GM19099 (cell line): ENCODE measurements around the gene STAB1.

Source experiments
- POLR2A ChIP-seq: IDR thresholded peaks from 3 replicates; pipeline ENCODE4 v1.6.1; 2011; ENCODE audit warnings: low read depth; ENCODE audit not compliant: insufficient read length; ENCODE audit errors: extremely low read depth

The STAB1 gene

DNA sequence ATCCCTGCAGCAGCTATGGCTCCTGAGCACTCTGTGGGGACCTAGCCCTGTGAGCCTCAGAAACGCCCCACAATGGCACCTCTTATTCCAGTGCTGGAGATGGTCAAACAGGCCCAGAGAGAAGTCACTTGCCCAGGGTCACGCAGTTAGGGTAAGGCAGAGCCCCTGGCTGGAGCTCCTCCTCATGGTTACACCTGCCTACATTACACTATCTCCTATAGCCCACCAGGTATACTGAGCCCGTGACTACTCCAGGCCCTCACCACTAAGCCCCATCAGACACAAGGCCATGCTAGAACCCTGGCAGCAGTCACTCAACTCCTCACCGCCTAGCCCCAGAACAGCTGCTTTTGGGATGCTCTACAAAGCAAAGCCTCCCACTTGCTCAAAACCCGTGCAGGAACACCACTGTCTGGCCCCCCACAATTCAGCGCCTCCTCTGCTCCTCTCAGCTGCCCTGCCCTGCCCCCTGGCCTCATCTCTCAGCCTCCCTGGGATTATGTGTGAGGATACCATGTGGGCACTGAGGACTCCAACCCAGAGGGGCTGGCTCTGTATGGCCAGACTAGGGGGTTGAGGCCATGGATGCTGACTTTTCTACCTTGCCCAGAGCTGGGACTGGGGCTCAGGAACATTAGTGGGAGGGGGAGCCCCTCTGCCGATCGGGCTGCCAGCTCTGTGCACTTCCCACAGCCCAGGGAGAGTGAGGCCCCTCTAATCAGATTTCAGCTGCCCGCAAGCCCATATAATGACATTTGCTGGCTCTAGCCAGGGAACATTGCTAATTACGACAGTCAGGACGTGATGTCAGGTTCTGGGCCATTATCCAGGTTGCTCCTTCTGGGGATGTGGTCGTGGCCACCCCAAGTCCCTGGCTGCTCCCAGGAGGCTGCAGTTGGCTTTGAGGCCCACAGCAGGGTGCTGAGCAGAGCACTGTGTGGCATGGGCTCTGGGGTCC, 34.5 kb downstream of the STAB1 start:
- no peak for TF ChIP-seq POLR2A

DNA sequence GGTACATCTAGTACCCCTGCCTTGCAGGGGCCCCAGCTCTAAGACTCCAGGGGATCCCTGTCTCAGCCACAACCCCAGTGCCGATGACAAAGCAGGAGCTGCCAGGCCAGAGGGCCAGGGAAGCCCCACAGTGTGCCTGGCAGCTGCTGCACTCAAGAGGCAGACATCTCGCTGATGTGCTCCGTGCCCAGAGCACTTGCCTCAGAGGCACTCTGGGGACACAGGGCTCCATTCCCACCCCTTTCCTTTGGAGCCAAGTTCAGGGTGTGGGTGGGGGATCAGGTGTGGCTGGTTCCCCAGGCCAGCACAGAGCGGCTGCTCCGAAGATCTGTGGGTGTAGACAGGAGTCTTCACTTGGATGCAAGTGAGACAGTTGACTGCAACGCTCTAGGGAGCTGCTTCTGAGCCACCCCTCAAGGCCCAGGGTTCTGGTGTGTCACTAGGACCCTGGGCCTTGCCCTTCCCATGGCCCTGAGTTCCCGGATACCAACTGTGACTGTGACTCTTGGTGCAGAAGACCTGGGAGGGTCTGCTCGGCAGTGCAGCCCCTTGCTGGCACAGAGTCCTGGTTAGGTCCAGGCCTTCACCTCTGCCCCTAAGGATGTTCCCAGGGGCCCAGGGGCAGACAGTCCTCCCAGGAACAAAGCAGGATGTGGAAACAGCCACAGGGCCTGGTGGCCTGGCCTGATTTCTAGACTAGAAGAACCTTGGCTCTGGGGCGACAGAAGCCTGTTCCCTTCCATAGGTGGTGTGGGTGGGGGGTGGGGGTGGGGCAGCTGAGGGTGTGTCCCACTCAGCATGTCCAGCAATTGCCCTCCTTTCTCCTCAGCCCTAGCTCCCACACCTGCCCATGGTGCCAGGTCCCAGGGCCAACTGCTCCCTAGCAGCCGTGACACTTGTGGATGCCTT, 36.0 kb downstream of the STAB1 start:
- TF ChIP-seq POLR2A = no peak

DNA sequence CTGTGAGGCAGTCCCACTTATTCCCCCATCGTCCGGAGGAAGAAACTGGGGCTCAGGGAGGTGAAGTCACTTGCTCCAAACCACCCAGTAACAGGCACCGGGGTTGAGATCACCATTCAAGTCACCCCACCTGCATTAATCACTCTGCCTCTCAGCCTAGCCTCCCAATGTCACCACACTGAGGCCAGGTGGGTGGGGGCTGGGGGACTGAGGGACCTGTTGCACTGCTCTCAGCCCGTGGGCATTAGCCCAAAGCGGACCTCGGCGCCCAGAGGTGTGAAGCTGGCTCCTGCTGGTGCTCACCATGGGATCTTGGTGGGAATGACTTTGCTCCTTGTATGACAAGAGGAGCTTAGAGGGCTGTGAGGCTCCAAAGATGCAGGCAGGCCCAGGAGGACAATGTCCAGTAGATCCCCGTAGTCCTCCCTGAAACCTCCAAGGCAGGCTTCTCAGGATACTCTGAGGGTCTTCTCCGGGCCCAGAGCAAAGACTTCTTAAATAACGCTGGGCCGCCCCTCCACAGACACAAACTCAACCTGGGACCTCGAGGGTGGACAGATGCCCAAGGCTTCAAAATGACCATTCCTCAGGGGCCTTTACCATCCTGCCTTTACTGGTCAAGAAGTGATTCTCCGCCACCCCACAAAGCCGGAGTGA, 36.9 kb downstream of the STAB1 start:
- no peak for TF ChIP-seq POLR2A

DNA sequence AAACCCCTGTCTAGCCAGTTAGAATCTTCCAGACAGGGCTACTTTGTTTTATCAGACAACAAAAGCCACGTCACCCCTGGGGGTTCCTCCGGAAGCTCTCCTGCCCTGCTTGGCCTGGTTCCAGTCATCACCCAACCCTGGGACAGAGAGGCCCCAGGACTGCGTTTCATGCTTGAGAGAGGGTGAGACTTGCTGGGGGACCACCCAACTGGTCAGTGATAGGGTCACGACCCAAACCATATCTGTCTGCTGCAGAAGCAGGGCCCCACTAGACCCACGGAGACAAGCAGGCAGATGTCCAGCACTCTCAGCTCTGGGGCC, 37.3 kb downstream of the STAB1 start:
- no peak for TF ChIP-seq POLR2A

DNA sequence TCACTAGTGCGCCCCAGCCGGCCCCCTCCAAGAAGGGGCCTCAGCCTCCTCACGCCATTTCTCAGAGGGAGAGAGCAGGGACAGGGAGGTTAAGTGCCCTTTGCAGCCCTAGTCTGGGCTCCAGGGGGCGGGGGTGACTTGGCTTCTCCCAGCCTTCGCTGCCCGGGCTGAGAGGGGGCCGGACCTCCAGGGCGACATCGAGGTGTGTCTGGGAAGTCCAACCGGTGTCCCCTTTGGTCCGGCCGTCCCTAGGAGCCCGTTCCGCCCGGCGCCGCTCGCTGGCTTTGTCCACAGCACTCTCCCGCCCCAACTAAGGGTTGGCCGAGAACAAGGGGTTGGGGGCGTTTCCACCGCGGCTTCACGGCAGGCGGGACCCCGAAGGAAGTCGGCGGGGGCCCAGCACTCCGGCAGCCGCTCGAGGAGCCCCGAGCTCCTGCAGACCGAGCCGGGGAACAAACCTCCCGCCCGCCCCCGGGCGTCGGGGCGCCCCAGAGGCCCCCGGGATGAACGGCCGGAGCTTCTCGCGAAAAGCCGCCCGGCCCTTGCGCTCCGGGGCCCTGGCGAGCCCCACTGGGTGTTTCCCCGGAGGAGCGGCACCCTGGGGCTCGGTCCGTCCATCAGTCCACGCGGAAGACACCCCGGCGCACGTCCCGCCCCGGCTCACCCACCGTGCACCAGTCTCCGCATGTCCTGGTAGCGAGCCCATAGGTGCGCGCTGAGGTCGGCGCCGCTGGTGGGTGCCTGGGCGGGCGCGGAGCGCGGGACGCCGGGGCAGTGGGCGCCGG, 37.9 kb downstream of the STAB1 start:
- no peak for TF ChIP-seq POLR2A

DNA sequence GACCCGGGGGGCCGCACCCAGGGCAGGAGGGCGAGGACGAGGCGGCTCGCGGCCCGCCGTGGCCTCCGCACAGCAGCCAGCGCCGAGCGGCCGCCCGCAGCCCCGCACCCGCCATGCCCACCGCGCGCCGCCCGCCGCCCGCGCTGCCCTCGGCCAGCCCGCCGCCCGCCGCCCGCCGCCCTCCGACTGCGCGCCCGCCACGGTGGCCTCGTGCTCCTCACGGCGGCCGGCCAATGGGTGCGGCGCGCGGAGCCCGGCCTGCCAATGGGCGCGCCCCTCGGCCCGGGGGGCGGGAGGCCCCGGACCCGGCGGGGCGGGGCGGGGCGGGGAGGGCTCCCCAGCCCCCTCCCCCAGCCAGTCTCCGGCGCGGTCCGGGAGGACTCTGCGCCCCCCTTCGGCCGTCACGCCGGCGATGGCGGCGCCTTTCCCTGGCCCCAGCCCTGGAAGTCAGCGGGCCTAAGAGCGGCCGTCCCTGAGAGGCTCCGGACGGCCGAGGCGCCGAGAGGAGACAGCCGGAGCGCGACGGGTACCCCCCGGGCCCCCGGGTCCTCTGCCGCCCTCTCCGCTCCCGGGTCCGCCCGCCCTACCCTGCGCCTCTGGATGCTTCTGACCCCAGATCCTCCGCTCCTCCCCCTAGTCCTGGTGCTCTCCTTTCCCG, 38.6 kb downstream of the STAB1 start, which contains the start of gene NT5DC2:
Gene NT5DC2 (minus strand): TSS at position 235 of the 658 bp plus-strand sequence. CDS start 120 bp downstream, at position 115.
- TF ChIP-seq POLR2A = peak; percentile 37

DNA sequence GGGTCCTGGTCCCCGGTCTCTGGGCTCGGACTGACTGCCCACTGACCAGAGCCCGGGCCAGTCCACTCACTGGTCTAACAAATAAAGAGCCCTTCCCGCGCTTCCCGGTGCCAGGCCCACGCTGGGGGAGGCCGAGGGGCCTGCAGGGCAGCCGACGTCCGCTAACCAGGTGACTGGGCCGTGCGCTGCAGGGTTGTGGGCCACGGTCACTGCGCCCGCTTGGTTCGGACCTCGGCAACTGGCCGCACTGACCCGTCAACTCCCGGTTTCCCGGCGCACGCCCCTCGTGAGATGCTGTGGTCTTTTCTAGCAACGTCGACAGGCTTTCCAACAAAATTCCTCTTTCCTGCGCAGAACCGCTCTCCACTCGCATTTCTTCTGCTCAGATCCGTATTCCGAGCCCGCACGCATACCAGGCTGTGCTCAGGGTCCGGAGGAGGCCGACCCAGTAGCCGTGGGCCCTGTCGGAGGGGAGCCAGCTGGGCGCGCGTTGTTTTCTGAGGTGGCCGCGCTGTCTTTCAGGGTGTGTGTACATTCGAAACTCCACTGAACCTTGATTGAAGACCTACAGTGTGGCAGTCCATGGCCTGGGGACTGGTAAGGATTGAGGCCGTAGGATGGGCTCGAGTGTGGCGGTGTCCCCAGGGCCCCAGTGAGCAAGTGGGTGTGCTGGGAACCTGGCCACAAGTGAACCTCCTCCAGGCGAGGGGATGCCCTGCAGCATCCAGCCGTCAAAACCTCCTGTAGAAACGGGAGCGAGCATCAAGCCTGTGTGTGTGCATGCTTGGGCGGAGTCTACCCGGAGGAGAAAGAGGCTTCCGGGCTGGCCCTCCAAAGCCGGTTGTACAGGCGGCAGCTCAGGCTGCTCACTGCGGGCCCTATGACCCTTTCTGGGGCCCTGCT, 39.4 kb downstream of the STAB1 start:
- TF ChIP-seq POLR2A = no peak

DNA sequence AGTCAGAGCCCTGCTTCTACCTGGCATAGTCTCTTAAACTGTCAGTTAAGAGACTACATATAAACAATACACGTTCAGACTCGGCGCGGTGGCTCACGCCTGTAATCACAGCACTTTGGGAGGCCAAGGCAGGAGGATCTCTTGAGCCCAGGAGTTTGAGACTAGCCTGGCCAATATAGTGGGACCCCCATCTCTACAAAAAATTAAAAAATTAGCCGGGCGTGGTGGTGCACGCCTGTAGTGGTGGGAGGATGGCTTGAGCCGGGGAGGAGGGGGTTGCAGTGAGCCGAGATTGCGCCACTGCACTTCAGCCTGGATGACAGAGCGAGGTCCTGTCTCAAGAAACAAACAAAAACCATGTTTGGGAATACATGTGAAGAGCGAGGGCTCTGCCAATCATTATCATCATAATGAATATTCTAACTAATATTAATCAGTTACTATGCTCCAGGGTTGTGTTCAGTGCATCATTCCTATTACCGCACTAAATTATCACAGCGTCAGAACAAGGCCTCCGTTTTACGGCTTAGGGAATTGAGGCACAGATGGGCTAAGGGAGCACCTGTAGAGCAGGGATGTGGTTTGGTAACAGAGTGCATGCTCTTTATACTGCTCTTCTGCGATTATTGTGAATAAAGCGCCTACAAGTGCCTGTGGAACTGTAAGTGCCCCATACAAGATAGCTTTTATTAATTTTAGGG, 40.4 kb downstream of the STAB1 start:
- TF ChIP-seq POLR2A = no peak

DNA sequence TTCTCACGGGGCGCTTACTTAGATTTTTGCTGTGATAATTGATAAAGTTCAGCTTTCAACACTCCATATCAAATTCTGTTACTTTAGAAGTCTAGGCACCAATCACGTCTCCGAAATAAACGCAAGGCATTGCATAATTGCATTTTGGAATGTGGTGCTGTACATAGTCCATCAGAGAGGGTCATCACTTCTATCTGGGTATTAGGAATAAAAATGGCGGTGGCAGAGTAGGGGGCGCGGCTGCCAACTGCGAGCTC, 40.9 kb downstream of the STAB1 start:
- no peak for TF ChIP-seq POLR2A

DNA sequence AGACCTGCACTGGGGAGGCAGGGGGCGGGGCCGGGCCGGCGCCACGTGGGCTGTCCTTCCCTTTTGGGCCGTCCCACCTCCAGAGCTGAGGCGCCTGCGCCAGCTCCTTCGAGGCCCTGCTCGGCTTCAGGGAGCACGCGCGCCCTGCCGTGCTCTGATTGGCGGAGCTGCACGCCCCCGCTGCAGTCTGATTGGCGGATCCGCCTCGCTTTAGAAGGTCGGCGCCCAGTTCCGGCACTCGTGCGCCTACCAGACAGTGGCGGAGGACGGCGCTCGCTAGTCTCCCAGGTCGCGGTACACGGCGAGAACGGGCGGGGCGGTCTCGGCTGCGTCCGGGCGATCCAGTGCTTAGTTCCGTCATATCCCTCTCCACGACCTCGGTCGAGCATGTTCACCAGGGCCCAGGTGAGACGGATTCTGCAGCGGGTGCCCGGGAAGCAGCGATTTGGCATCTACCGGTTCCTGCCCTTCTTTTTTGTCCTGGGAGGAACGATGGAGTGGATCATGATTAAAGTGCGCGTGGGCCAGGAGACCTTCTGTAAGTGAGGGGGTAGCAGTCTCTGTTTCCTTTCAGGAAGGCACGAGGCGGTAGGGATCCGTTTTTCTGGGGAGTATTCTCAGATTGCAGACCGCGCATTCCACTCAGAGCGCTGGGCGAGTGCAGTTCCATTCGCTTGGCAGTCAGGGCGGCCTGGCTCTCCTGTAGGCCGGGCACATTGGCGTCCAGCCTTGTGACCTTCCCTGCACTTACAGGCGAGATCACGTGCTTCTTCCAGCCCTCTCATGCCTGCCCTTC, 41.4 kb downstream of the STAB1 start, which contains the start of gene UQCC5:
Gene UQCC5 (plus strand): TSS at position 237 of the 796 bp plus-strand sequence. CDS start 151 bp downstream, at position 388.
- peak; percentile 99 for TF ChIP-seq POLR2A

DNA sequence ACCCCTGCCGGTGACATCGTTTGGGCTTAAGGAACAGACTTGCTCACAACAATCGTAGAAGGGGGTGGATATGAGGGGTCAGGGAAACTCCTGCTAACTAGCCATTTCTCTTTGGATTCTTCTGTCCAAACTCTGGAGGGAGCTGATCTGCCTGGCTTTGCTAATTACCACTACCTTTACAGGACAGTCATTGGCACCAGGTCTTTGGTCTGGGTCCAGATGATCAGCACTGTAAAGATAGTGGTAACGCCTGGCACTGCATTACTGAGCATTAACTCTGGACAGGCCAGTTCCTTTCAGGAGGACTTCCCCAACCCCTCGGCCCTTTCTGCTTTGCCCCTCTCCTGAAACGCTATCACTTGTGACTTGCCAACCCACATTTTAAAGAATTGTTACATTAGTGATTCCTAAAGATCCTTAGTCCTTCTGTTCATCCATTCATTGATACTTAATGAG, 42.1 kb downstream of the STAB1 start:
- no peak for TF ChIP-seq POLR2A

DNA sequence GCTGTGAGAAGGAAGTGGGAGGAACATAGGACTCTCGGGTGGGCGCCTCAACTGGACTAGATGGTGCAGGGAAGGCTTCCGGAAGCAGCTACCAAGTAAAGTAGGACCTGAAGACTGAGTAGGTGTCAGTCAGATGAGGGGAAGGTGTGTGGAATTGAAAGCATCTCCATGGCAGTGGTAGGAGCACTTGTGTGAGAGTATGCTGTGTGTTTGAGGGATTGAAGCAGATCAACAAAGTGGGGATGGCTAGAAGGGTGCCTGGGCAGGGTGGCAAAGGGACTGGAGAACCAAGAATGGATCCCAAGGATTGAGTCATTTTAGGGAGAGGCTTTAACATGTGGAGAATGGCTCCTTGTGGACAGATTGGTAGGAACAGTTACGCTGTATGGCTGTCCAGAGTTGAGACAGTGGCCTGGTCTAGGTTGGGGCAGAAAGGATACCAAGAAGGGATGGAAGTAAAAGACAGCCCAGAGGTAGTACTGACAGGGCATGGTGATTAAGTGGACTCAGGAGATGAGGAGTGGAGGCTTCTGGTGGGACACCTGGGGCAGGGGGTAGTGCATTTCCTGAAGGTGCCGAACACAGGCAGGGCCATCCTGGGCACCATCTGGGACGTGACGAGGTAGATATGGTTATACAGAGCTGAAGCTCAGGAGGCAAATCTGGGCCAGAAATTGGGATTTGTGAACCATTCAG, 42.7 kb downstream of the STAB1 start:
- no peak for TF ChIP-seq POLR2A
